ENCODE measurements around the gene ELN. TPM values are rescaled to one million over a fixed set of nuclear protein-coding genes. Genes with fewer than 3 reads are reported as not detected.

ELN gene
- total RNA-seq, 1 donor from 2014 or later, result 0.47 TPM

DNA sequence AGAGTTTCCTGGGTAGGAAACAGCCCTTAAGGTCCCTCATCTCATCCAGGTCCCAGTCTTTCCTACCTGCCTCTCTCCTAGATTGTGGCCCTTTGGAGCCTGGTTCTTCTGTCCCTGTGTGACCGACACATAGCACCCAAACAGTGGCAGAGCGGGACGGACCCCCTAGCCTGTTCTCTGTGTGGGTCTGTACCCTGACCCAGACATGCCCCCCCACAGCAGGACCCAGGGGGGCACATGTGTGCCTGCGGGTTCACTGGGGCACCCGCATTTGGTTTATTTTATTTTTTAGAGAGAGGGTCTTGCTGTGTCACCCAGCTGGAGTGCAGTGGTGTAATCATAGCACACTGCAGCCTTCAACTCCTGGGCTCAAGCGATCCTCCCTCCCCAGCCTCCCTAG is 67.2 kb downstream of the ELN start:
- TF ChIP-seq, protein P1, sequence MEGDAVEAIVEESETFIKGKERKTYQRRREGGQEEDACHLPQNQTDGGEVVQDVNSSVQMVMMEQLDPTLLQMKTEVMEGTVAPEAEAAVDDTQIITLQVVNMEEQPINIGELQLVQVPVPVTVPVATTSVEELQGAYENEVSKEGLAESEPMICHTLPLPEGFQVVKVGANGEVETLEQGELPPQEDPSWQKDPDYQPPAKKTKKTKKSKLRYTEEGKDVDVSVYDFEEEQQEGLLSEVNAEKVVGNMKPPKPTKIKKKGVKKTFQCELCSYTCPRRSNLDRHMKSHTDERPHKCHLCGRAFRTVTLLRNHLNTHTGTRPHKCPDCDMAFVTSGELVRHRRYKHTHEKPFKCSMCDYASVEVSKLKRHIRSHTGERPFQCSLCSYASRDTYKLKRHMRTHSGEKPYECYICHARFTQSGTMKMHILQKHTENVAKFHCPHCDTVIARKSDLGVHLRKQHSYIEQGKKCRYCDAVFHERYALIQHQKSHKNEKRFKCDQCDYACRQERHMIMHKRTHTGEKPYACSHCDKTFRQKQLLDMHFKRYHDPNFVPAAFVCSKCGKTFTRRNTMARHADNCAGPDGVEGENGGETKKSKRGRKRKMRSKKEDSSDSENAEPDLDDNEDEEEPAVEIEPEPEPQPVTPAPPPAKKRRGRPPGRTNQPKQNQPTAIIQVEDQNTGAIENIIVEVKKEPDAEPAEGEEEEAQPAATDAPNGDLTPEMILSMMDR (IDR thresholded peaks at IDR 0.05), result no peak
- TF ChIP-seq EZH2 (IDR thresholded peaks at IDR 0.05) (no peak), EZH2phosphoT487 (IDR thresholded peaks at IDR 0.05) (no peak)
- Histone ChIP-seq H3K4me2 (peak overlapping the region; percentile 72), H3K9ac (no peak overlapping the region), H3F3A (ENCODE audit: low read depth) (peaks cover 10% of the 10 kb centered on the region), H4K20me1 (ENCODE audit: low read depth) (peaks cover 43% of the 10 kb centered on the region), H3K9me3 (ENCODE audit: low read depth) (no peaks in the 10 kb centered on the region), H2AFZ (replicated peaks) (no peak overlapping the region), H3K27me3 (no peaks in the 10 kb centered on the region), H3K4me1 (peaks cover 30% of the 10 kb centered on the region), H3K79me2 (ENCODE audit: low read depth) (peaks cover 10% of the 10 kb centered on the region), H3K36me3 (no peaks in the 10 kb centered on the region), H3K4me3 (no peak overlapping the region), H3K27ac (no peak overlapping the region)
- Mint-ChIP-seq H3K4me1 (peaks cover 27% of the 10 kb centered on the region), H3K4me3 (peak overlapping the region; percentile 81), H3K9me3 (peaks cover 8% of the 10 kb centered on the region), H3K27ac (peak overlapping the region; percentile 92), H3K27me3 (ENCODE audit: insufficient read depth, low read depth) (peaks cover 2% of the 10 kb centered on the region), H3K36me3 (peaks cover 19% of the 10 kb centered on the region)
- no peak for DNase-seq (ENCODE audit: low spot score)

DNA sequence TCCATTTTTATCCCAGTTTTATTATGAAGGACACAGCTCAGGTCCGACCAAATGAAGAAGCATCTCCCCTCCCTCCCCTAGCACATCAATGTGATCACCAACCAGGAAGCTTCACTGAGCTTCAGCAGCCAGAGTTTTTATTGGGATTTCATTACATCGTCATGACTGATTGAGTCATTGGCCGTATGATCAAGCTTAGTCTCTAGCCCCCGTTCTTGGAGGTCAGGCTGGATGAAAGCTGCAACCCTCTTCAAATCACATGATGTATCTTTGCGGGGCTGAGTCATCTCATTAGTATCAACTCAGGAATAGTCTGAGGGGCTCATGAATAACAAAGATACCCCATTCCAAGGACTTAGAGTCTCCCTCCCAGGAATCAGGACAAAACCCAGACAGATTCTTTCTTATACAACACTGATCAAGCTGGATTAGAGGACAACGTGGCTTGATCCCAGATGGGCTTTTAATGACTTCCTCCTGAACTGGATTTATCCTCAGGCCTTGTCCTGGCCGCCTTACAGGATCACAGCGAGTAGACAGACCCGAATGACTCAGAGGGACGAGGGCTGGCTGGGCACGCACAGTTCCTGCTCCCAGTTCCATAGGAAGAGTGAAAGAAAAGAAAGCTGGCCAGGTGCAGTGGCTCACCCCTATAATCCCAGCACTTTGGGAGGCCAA is 70.1 kb downstream of the ELN start:
- H4K20me1 ChIP-seq (ENCODE audit: low read depth), result peaks cover 25% of the 10 kb centered on the region
- no peak for DNase-seq (ENCODE audit: low spot score)
- TF ChIP-seq EZH2 (IDR thresholded peaks at IDR 0.05) (no peak), EZH2phosphoT487 (IDR thresholded peaks at IDR 0.05) (no peak)
- TF ChIP-seq, protein P1 (IDR thresholded peaks at IDR 0.05), result no peak
- no peak overlapping the region for H3K4me3 Mint-ChIP-seq
- H3K27me3 Mint-ChIP-seq (ENCODE audit: insufficient read depth, low read depth), result peaks cover 2% of the 10 kb centered on the region
- no peak overlapping the region for H3K27ac ChIP-seq
- no peak overlapping the region for H3K4me3 ChIP-seq
- no peak overlapping the region for H3K9ac ChIP-seq
- no peak overlapping the region for H2AFZ ChIP-seq (replicated peaks)
- peaks cover 18% of the 10 kb centered on the region for H3K4me1 ChIP-seq
- peaks cover 13% of the 10 kb centered on the region for H3K4me1 Mint-ChIP-seq
- peaks cover 6% of the 10 kb centered on the region for H3F3A ChIP-seq (ENCODE audit: low read depth)
- H3K9me3 Mint-ChIP-seq, result peaks cover 8% of the 10 kb centered on the region
- peaks cover 21% of the 10 kb centered on the region for H3K36me3 Mint-ChIP-seq
- no peaks in the 10 kb centered on the region for H3K9me3 ChIP-seq (ENCODE audit: low read depth)
- no peaks in the 10 kb centered on the region for H3K36me3 ChIP-seq
- peaks cover 7% of the 10 kb centered on the region for H3K79me2 ChIP-seq (ENCODE audit: low read depth)
- H3K27me3 ChIP-seq, result no peaks in the 10 kb centered on the region
- peak overlapping the region; percentile 44 for H3K27ac Mint-ChIP-seq
- H3K4me2 ChIP-seq, result no peak overlapping the region

DNA sequence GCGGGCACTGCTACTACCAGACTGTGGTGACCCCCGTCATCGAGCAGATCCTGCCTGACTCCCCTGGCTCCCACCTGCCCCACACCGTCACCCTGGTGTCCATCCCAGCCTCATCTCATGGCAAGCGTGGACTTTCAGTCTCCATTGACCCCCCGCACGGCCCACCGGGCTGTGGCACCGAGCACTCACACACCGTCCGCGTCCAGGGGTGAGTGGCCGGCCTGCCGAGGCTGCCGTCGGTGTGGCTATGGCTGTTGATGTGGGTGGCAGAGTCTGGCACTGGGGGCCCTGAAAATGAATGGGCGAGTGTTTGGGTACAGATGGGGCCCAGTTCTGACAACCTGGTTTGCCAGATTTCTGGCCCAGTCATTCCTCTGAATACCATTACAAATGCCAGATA is 71.1 kb downstream of the ELN start:
- Histone ChIP-seq H3K27me3 (no peaks in the 10 kb centered on the region), H3K27ac (no peak overlapping the region), H3F3A (ENCODE audit: low read depth) (no peaks in the 10 kb centered on the region), H3K4me3 (no peak overlapping the region), H3K4me2 (no peak overlapping the region), H3K9me3 (ENCODE audit: low read depth) (no peaks in the 10 kb centered on the region), H3K36me3 (no peaks in the 10 kb centered on the region), H4K20me1 (ENCODE audit: low read depth) (peaks cover 15% of the 10 kb centered on the region), H3K4me1 (peaks cover 11% of the 10 kb centered on the region), H3K9ac (no peak overlapping the region), H2AFZ (replicated peaks) (no peak overlapping the region), H3K79me2 (ENCODE audit: low read depth) (peaks cover 7% of the 10 kb centered on the region)
- H3K4me1 Mint-ChIP-seq, result peaks cover 8% of the 10 kb centered on the region
- H3K36me3 Mint-ChIP-seq, result peaks cover 23% of the 10 kb centered on the region
- H3K4me3 Mint-ChIP-seq, result no peak overlapping the region
- H3K9me3 Mint-ChIP-seq, result peaks cover 8% of the 10 kb centered on the region
- H3K27me3 Mint-ChIP-seq (ENCODE audit: insufficient read depth, low read depth), result peaks cover 2% of the 10 kb centered on the region
- no peak for DNase-seq (ENCODE audit: low spot score)
- no peak overlapping the region for H3K27ac Mint-ChIP-seq
- TF ChIP-seq EZH2phosphoT487 (IDR thresholded peaks at IDR 0.05) (no peak), EZH2 (IDR thresholded peaks at IDR 0.05) (no peak)
- TF ChIP-seq, protein P1 (IDR thresholded peaks at IDR 0.05), result no peak
